ENCODE results near the gene GRK5.

GRK5 gene

DNA sequence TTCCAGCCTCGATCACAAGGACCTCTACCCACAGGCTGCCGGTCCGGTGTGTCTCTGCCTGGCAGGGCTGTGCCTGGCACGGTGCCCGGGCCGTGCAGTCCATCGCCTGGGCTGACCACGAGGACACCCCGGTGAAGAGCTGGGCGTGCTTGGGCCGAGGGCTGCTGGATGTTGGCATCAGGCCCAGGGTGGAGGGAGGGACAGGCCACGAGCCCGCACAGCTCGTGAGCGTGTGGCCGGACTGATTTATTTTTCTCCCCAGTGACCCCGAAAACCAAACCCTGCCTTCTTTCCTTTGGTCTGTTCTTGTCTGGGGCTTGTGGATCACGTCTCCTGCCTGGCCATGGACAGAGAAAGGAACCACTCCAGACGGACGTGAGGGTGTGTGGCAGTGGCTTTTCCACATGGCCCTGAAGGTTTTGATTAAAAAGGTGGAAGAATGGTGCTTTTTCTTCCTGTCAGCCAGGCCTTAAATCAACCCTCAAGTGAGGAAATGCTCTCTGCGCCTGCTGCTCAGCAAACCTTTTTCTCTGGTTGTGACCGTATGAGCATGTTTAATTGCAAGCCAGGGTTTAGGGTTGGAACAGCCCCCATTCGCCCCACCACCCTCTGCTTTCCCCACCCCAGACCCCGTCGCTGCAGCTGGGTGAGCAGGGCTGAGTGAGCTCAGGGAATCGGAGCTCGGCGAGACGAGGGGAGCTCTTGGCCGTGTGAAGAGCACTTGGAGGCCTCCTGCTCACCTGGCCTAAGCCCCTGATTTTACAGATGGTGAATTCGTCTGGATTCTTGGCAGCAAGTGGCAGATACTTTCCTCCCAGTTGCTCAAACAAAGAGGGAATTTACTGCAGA lies 205.1 kb downstream of the GRK5 start:
- no peaks in the 10 kb centered on the region for H3K4me1 Mint-ChIP-seq (ENCODE audit: low read depth)

DNA sequence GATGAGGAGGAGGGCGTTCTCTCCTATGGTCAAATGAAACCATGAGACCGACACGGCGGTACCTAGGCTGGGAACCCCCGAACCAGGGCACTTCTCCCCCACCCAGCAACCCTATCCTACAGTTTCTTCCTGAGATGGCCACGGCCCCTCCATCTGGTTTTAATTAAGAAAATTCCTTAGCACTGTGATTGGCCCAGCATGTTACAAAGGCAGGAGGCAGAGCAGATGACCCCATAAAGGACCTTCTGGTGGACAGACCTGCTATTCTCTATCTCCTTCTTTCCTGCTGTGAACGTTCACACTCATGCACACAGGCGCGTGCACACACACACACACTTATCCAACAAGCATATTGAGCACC lies 205.7 kb downstream of the GRK5 start:
- Mint-ChIP-seq H3K36me3 (no peaks in the 10 kb centered on the region), H3K27ac (no peak overlapping the region), H3K4me1 (ENCODE audit: low read depth) (no peaks in the 10 kb centered on the region), H3K27me3 (no peaks in the 10 kb centered on the region), H3K4me3 (no peak overlapping the region), H3K9me3 (ENCODE audit: low read depth) (no peaks in the 10 kb centered on the region)

More for the DNA sequence above, 205.1 kb downstream of the GRK5 start:
- Mint-ChIP-seq H3K4me3 (no peak overlapping the region), H3K27me3 (no peaks in the 10 kb centered on the region), H3K27ac (no peak overlapping the region), H3K36me3 (no peaks in the 10 kb centered on the region), H3K9me3 (ENCODE audit: low read depth) (no peaks in the 10 kb centered on the region)

- Mint-ChIP-seq H3K36me3 (no peaks in the 10 kb centered on the region), H3K4me3 (no peak overlapping the region), H3K9me3 (ENCODE audit: low read depth) (no peaks in the 10 kb centered on the region), H3K27ac (no peak overlapping the region), H3K27me3 (no peaks in the 10 kb centered on the region), H3K4me1 (ENCODE audit: low read depth) (no peaks in the 10 kb centered on the region)
Measured at GRCh38 chr10:119413471-119414080, 206.2 kb downstream of the GRK5 start.

GRCh38 chr10:119414081-119414611 lies 206.8 kb downstream of the GRK5 start:
- H3K4me1 Mint-ChIP-seq (ENCODE audit: low read depth) = no peaks in the 10 kb centered on the region
- H3K36me3 Mint-ChIP-seq = no peaks in the 10 kb centered on the region
- no peaks in the 10 kb centered on the region for H3K27me3 Mint-ChIP-seq
- no peak overlapping the region for H3K4me3 Mint-ChIP-seq
- no peaks in the 10 kb centered on the region for H3K9me3 Mint-ChIP-seq (ENCODE audit: low read depth)
- H3K27ac Mint-ChIP-seq = no peak overlapping the region

DNA sequence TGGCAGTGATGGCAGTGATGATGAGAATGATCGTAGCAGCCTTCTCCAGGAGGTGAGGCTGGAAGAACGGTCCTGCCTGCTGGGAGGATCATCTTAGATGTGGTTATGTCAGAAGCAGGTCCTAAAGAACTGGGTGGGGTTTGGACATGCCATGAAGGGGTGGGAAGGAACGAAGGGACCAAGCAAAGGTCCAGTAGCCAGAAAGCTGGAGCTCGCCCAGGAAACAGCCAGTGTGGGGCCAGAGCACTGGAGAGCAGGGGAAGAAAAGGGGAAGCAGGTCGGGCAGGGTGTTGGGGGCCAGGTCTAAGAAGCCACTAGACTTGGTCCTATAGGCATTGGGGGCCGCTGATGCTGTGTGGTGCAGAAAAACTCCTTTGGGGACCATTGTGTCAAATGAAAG lies 207.8 kb downstream of the GRK5 start:
- Mint-ChIP-seq H3K36me3 (no peaks in the 10 kb centered on the region), H3K4me3 (no peak overlapping the region), H3K4me1 (ENCODE audit: low read depth) (no peaks in the 10 kb centered on the region), H3K27ac (no peak overlapping the region), H3K9me3 (ENCODE audit: low read depth) (no peaks in the 10 kb centered on the region), H3K27me3 (no peaks in the 10 kb centered on the region)

DNA sequence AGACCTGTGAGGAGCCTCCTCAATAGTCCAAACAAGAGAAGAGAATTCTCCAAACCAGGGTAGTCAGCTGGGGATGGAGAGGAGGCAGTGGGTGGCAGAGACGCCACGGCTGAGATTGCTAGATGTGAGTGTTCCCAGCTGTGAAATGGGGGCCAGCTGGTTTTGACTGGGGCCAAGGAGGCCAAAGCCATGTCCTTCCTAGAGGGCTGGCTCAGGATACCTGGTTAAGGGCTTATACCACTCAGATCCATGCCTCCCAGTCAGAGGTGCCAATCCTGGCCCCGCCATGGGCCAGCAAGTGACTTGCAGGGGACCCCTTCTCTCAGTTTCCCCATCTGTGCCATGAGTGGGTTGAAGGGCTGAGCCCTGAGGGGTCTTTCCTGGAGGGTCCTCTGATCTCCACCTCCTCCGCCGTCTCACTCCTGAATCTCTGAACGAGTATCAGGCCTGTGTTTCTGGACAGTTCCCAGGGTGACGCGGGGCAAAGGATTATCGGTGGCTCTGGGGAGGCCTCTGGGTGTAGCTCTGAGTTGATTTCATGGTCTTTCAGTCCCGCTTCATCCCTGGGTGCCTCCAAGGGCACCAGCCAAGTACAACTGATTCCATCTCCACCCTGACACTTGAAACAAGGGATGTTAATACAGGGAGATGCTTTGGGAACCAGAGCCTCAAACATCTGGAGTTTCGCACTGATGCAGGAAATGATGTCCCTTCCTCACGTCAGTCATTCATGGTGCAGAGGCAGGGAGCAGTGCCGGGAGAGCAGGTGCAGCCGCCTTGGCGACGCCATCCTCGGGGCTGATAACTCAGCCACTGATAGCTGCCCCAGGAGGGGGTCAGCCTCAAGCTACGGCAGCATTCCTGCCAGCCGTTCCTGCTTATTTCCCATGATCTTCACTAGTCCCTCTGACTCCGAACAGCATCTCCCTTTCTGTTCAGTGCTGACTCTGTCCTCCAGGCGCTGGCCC lies 208.4 kb downstream of the GRK5 start:
- H3K27ac Mint-ChIP-seq = no peak overlapping the region
- no peaks in the 10 kb centered on the region for H3K36me3 Mint-ChIP-seq
- no peaks in the 10 kb centered on the region for H3K4me1 Mint-ChIP-seq (ENCODE audit: low read depth)
- no peak overlapping the region for H3K4me3 Mint-ChIP-seq
- H3K9me3 Mint-ChIP-seq (ENCODE audit: low read depth) = no peaks in the 10 kb centered on the region
- no peaks in the 10 kb centered on the region for H3K27me3 Mint-ChIP-seq

DNA sequence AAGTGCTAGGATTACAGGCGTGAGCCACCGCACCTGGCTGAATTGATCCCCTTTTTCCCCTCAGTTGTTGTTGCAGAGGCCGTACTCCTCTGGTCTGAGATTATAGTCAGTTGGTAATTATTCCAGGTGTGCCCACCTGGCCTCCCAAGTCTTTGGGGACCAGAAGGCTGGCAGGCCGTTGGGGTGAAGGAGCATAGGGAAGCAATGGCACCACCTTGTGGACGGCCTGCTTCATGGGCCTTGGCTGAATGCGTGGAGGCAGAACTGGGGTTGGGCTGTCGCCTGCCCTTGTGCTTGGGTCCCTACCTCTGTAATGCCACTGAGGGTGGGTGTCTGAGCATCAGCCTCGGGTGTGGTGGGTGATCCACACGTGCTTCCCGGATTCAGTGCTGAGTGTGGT lies 209.5 kb downstream of the GRK5 start:
- Mint-ChIP-seq H3K4me1 (ENCODE audit: low read depth) (no peaks in the 10 kb centered on the region), H3K36me3 (no peaks in the 10 kb centered on the region), H3K27ac (no peak overlapping the region), H3K9me3 (ENCODE audit: low read depth) (no peaks in the 10 kb centered on the region), H3K27me3 (no peaks in the 10 kb centered on the region), H3K4me3 (no peak overlapping the region)

- H3K27ac Mint-ChIP-seq = no peak overlapping the region
- no peaks in the 10 kb centered on the region for H3K9me3 Mint-ChIP-seq (ENCODE audit: low read depth)
- no peaks in the 10 kb centered on the region for H3K4me1 Mint-ChIP-seq (ENCODE audit: low read depth)
- H3K27me3 Mint-ChIP-seq = no peaks in the 10 kb centered on the region
- no peak overlapping the region for H3K4me3 Mint-ChIP-seq
- H3K36me3 Mint-ChIP-seq = no peaks in the 10 kb centered on the region
Measured at GRCh38 chr10:119417852-119418251, 210.5 kb downstream of the GRK5 start.

DNA sequence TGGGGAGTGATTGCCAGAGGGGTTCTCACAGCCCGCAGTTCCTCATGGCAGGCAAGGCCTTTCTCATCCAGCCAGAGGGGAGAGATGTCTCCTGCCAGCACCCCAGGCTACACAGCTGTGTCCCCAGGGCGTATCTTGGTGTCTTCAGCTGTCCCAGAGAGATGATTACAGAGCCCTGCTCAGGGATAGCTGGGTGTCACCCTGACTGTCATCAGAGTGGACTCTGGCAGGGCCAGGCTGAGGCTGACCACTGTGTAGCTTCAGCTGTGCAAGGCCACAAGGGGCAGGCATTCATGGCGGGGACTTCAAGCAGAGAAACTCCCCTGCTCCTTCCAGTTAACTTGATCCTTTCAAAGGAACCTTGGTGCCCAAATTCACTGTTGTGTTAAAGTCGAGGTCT lies 211.0 kb downstream of the GRK5 start:
- Mint-ChIP-seq H3K4me3 (no peak overlapping the region), H3K9me3 (ENCODE audit: low read depth) (no peaks in the 10 kb centered on the region), H3K27ac (no peak overlapping the region), H3K27me3 (no peaks in the 10 kb centered on the region), H3K4me1 (ENCODE audit: low read depth) (no peaks in the 10 kb centered on the region), H3K36me3 (no peaks in the 10 kb centered on the region)

DNA sequence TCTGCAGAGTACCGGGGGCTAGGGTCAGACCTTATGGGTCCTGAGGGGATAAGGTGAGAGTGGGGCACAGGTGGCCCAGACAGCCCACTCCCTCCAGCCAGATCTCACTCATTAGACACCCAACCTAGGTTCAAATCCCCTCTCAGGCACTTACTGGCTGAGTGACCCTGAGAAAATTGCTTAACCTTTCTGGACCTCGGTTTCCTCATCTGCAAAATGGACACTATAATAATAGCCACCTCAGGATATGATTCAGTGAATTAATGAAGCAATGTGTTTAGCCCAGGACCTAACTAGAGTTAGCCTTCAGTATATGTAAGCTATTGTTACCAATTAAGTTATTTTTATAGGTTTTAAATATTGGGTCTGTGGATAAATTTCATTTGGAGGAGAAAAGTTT lies 212.6 kb downstream of the GRK5 start:
- H3K36me3 Mint-ChIP-seq = peaks cover 2% of the 10 kb centered on the region
- H3K9me3 Mint-ChIP-seq (ENCODE audit: low read depth) = no peaks in the 10 kb centered on the region
- no peaks in the 10 kb centered on the region for H3K4me1 Mint-ChIP-seq (ENCODE audit: low read depth)
- no peak overlapping the region for H3K4me3 Mint-ChIP-seq
- H3K27ac Mint-ChIP-seq = no peak overlapping the region
- H3K27me3 Mint-ChIP-seq = no peaks in the 10 kb centered on the region

GRCh38 chr10:119420950-119421875 lies 213.8 kb downstream of the GRK5 start:
- H3K27me3 Mint-ChIP-seq = no peaks in the 10 kb centered on the region
- no peaks in the 10 kb centered on the region for H3K9me3 Mint-ChIP-seq (ENCODE audit: low read depth)
- H3K4me3 Mint-ChIP-seq = no peak overlapping the region
- H3K36me3 Mint-ChIP-seq = peaks cover 6% of the 10 kb centered on the region
- H3K27ac Mint-ChIP-seq = no peak overlapping the region
- H3K4me1 Mint-ChIP-seq (ENCODE audit: low read depth) = no peaks in the 10 kb centered on the region

GRCh38 chr10:119421891-119422681 lies 214.7 kb downstream of the GRK5 start:
- no peaks in the 10 kb centered on the region for H3K9me3 Mint-ChIP-seq (ENCODE audit: low read depth)
- peaks cover 6% of the 10 kb centered on the region for H3K36me3 Mint-ChIP-seq
- no peak overlapping the region for H3K27ac Mint-ChIP-seq
- no peaks in the 10 kb centered on the region for H3K4me1 Mint-ChIP-seq (ENCODE audit: low read depth)
- no peaks in the 10 kb centered on the region for H3K27me3 Mint-ChIP-seq
- H3K4me3 Mint-ChIP-seq = no peak overlapping the region

GRCh38 chr10:119422682-119423509 lies 215.5 kb downstream of the GRK5 start:
- H3K9me3 Mint-ChIP-seq (ENCODE audit: low read depth) = no peaks in the 10 kb centered on the region
- no peak overlapping the region for H3K27ac Mint-ChIP-seq
- H3K4me1 Mint-ChIP-seq (ENCODE audit: low read depth) = no peaks in the 10 kb centered on the region
- H3K4me3 Mint-ChIP-seq = no peak overlapping the region
- peaks cover 6% of the 10 kb centered on the region for H3K36me3 Mint-ChIP-seq
- no peaks in the 10 kb centered on the region for H3K27me3 Mint-ChIP-seq
